Suppressor macrophage treated with lipopolysaccharide for 1 hour (primary cell): ENCODE measurements around the gene FAM240B.

Experiments used
- DNase-seq, 3 donors: peaks; one replicate each; pipeline ENCODE4 v3.0.0-alpha.2; 2020 to 2022

The FAM240B gene

GRCh38 chr9:38699337-38699736 is 20.6 kb downstream of the FAM240B start:
- peak; percentile 58 to 73 (median 59) for DNase-seq

DNA sequence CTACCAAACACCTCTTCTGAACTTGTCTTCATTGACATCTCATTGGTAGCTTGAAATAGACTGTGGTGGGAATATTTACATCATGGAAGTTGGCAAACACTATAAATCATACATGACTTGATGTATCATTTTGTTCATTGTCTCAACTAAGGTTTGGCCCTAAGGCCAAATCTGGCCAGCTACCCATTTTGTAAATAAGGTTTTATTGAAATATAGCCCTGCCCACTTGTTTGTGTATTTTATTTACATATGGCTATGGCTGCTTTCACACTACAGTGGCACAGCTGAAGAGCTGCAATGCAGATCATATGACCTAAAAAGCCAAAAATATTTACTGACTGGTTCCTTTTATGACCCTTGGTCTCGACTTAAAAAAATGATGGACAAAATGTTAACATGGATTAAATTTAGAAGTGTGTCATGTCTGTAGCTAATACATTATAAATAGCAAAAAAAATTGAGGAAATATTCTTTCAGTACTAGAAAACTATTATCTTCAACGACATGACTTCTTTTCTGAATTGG is 22.1 kb downstream of the FAM240B start:
- DNase-seq, result no peak

- no peak for DNase-seq
Measured at GRCh38 chr9:38696999-38697398, 22.9 kb downstream of the FAM240B start.

- no peak for DNase-seq
Measured at GRCh38 chr9:38694676-38695075, 25.3 kb downstream of the FAM240B start.

DNA sequence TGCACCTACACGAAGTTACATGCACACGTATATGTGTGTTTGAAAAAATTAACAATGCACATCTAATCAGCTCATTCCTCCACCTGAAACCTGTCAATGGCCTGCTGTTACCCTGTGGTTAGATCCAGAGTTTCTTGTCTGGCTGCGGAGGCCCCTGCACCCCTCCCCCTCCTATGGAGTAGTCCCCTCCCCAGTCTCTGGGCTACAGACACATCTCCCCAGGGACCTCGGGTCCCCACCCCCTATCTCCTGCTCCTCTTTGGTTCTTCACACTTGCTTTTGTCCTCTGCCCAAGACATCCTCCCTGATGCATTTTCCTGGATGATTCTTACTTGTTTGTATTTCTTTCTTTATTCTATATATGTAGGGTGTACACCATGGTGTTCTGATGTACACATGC is 27.2 kb downstream of the FAM240B start:
- no peak for DNase-seq

- DNase-seq, result no peak
Measured at GRCh38 chr9:38690574-38690973, 29.4 kb downstream of the FAM240B start.

GRCh38 chr9:38689678-38690077 is 30.3 kb downstream of the FAM240B start:
- no peak for DNase-seq

DNA sequence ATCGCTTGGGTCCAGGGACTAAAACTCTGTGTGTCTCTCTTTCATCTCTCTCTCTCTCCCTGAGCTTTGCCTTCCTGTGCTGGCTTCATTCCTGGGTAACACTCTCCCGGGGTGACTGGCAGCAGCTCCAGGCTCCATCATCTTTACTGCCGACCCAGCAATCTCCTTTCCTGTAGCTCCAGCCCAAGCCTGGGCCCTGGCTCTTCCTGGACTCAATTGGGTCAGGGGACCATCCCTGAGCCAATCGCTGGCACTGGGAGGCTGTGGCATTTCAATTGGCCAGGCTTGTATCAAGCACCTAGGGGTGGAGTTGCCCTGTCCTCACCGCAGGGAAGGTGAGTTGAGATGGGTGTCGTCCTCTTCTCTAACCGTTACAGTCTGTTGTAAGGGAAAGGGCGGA is 31.9 kb downstream of the FAM240B start:
- DNase-seq, result no peak

DNA sequence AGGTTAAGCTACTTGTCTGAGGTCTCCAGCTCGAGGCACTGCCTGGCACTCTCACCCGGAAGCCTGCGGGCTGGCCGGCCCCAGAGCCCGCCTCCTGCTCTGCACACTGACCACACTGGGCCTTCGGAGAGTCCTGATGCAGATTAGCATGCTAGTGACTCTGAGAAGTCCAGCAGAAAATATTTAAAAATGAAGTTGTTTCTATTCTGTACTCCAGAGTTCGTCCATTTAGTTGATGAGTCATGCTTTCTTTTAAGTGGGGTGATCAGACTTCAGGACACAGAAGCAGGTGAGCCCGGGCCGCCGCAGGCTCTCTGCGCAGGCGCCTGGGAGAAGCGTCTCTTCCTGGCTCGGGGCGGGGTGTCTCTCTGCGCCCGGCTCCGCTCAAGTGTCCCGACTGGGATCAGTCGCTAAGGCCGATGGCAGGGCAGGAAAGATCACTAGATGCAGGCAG is 32.5 kb downstream of the FAM240B start:
- peak in 1 of 3 donors; percentile 20 for DNase-seq

DNA sequence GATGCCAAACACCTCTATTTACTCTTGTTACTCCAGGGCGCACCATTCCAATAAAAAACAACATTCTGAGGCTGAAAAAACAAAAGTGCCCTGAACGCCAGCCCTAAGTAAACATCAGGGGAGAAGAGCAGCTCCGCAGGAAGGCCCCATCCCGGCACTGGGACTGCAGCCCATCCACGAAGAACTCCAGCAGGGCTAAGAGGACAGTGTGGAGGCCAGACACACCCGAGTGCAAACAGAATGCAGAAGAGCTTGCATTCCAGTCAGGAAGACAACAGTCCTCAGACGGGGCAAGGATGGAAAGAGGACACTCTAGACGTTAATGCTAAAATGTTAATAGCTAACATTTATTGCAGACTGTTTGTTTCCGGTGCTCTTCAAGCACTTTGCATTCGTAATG is 33.0 kb downstream of the FAM240B start:
- no peak for DNase-seq

DNA sequence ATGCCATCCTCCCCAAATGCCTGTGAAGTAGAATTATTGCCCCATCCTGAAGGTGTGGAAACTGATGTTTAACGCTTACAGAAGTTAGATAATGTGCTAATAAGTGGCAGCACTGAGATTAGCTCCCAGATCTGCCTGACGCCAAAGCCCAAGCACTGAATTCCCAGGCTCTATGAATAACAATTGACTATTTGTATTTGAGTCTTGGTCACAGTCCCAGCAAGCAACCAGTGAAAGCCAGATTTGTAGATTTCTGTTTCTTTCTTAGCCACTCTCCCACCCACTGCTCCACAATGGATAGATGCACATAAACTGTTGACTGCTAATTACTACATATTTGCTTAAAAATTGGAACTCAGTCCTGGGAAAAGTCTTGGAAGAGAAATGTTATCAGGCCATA is 34.4 kb downstream of the FAM240B start:
- no peak for DNase-seq

DNA sequence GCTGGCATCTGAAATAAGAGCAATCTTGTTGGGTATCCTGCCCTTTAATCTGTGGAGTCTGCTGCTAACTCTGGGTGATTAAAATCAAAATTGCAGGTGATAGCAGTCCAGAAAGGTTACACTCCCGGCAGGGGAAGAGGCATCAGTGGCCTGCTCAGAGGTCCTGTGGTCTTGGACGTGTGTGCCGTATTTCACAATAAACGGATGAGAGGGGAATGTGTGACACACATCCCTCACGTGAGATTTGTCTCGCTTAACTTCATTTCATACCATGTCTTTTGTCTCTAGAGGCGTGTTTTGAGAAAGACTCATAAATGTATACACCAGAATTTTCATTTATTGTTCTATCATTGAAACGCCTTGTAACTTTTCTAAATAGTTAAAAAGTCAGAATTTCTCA is 36.6 kb downstream of the FAM240B start:
- DNase-seq, result no peak

- DNase-seq, result no peak
Measured at GRCh38 chr9:38682713-38683112, 37.2 kb downstream of the FAM240B start.

DNA sequence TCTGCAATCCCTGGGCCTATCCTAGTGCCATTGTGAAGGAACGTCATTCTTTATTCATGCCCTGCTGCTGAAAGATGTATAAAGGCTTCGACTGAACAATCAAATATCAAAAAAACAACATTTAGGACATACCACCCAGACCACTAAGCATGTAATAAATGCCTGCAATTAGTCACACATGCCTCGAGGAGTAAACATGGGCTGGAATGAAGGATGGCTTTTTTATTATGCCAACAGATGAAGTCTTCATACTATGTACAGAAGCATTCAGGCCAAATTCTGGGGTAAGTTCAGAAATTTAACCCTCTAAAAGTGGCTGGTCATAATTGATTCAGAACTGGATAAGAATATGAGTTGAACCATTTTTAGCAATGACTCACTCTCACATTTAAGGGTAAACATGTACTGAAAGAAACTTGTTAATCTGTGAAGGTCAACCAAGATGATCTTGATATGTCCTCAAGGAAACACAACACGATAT is 38.1 kb downstream of the FAM240B start:
- no peak for DNase-seq

GRCh38 chr9:38680837-38681445 is 39.0 kb downstream of the FAM240B start:
- DNase-seq, result no peak

- DNase-seq, result no peak
Measured at GRCh38 chr9:38677660-38678303, 42.2 kb downstream of the FAM240B start.

- no peak for DNase-seq
Measured at GRCh38 chr9:38675831-38676230, 44.1 kb downstream of the FAM240B start.

DNA sequence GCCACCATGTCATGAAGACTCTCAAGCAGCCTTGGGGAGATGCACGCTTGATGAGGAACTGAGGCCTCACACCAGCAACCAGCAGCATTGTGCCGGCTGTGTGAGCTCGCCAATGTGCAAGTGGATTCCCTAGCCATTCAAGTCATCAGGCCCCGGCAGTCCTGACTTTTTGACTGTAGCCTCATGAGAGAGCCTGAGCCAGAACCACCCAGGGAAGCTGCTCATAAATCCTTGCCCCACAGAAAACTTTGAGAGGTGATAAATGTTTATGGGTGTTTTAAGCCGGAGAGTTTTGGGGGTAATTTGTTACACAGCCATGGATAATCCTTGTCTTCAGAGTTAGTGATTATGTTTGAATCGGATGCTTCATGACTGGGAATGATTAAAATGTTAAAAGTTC is 44.7 kb downstream of the FAM240B start:
- no peak for DNase-seq

GRCh38 chr9:38673399-38674193 is 46.3 kb downstream of the FAM240B start:
- no peak for DNase-seq

DNA sequence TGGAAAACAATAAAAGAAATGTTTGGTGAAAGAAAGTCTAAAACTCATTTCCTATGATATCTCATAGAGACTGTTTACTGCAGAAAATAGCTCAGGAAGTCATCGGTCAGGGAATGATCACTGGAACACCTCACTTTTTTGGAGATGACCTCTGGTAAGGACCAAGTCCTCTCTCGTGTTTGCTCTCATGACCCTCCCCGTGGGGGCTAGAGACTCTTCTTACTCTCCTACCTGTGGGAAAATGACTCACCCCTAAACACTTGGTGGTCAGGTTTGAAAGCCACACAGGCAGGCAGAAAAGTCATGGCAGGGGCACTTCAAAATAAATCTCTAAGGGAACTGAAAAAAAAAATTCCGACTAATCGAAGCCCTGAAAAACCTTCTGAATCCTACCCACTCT is 48.2 kb downstream of the FAM240B start:
- DNase-seq, result no peak

DNA sequence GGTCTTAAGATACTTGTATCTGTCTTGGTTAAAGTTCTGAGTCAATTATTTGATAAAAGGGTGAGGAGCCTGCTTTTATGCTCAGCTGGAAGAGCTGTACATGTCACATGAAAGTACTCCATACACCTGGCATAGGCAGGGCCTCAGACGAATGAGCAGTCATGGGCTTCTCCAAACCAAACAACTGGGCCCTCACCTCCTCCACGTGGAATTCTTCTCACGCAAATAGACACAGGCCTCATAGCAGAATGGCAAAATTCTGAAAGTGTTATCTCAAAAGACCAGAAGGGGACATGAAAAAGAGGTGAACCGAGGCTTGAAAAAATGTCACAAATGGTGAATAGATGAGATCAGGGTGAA is 48.6 kb downstream of the FAM240B start:
- DNase-seq, result no peak

- DNase-seq, result no peak
Measured at GRCh38 chr9:38670542-38671371, 49.2 kb downstream of the FAM240B start.
